K562 (cell line): ENCODE measurements around the gene PTHLH. TPM values are rescaled to one million over a fixed set of nuclear protein-coding genes. Genes with fewer than 3 reads are reported as not detected.

Experiments
- ATAC-seq: fragments of 200-7000 bp; cut with Tn5 transposase; 3 replicates; pipeline ENCODE4 v1.9.1; 2020; ENCODE audit warnings: moderate library complexity
- BruUV-seq: library from RNA; stranded (reverse); fragments of 400-500 nt; replicated peaks from 2 replicates; lab custom pipeline; 2021; lab: Mats Ljungman, UMichigan
- CTCF ChIA-PET: fragments of 300-600 bp; formaldehyde crosslinking; extraction: SDS; loops from one replicate; lab custom pipeline; 2021; ENCODE audit warnings: low intra/inter-chr PET ratio; lab: Yijun Ruan, JAX
- POLR2A ChIA-PET: fragments of 300-600, 350-650 bp; sonication (Branson Sonifier 250); formaldehyde crosslinking; extraction: SDS; loops from one replicate; lab custom pipeline; 2021; ENCODE audit warnings: antibody characterized with exemption, inconsistent platforms; lab: Yijun Ruan, JAX
- DNase-seq, 4 experiments: peaks; one replicate each; pipeline versions ENCODE4 v3.0.0 to v3.0.0-alpha.2; 2011 to 2018; ENCODE audit warnings: low spot score in 3 of 4, mixed read lengths in 3 of 4; ENCODE audit errors: extremely low read depth in 1 of 4
- FAIRE-seq: peaks from 2 replicates; lab custom pipeline; 2011; peaks lifted over from hg19 to GRCh38; lab: Jason Lieb, UNC
- H2AFZ ChIP-seq: 2 replicates; pipeline ENCODE4 v1.6.0; 2011; ENCODE audit warnings: low read depth, low read length, control low read depth, inconsistent platforms
- H3K27ac ChIP-seq: fragments of 200-600 bp; 3 replicates; pipeline ENCODE4 v1.8.0; 2011; ENCODE audit warnings: low read depth, mild to moderate bottlenecking, control low read depth, inconsistent platforms, low read length, moderate library complexity, mixed read lengths; ENCODE audit errors: extremely low read depth
- H3K27me3 ChIP-seq, 2 experiments: fragments of 300-600 bp in 1 of 2; 2 replicates in 1 of 2; 3 replicates in 1 of 2; pipeline versions ENCODE4 v1.6.0 to v1.8.0; 2011; ENCODE audit warnings: inconsistent platforms in 2 of 2, low read length in 2 of 2, mild to moderate bottlenecking in 1 of 2, mixed read lengths in 1 of 2, moderate library complexity in 1 of 2; ENCODE audit not compliant: control insufficient read depth in 2 of 2, insufficient read depth in 2 of 2
- H3K36me3 ChIP-seq: fragments of 300-600 bp; 3 replicates; pipeline ENCODE4 v1.8.0; 2011; ENCODE audit warnings: mild to moderate bottlenecking, low read length, inconsistent platforms; ENCODE audit not compliant: control insufficient read depth, insufficient read depth
- H3K4me1 ChIP-seq, 2 experiments: fragments of 200-600 bp in 1 of 2; replicated peaks in 1 of 2; 2 replicates in 1 of 2; 3 replicates in 1 of 2; pipeline versions ENCODE4 v1.5.1 to v1.8.0; 2011; ENCODE audit warnings: inconsistent platforms in 2 of 2, low read length in 2 of 2, mild to moderate bottlenecking in 1 of 2, mixed read lengths in 1 of 2, moderate library complexity in 1 of 2; ENCODE audit not compliant: control insufficient read depth in 2 of 2, insufficient read depth in 2 of 2
- H3K4me2 ChIP-seq: 2 replicates; pipeline ENCODE4 v1.6.1; 2011; ENCODE audit warnings: low read length, control low read depth, inconsistent platforms, mixed read lengths; ENCODE audit not compliant: insufficient read depth
- H3K4me3 ChIP-seq: fragments of 200-600 bp; sonication (generic), shearing (Covaris generic); 2 replicates; pipeline ENCODE4 v1.5.1; 2016; ENCODE audit warnings: control low read depth, inconsistent platforms
- H3K79me2 ChIP-seq: fragments of 200-600 bp; 3 replicates; pipeline ENCODE4 v1.8.0; 2011; ENCODE audit warnings: low read length, inconsistent platforms; ENCODE audit not compliant: control insufficient read depth, insufficient read depth
- H3K9ac ChIP-seq, 2 experiments: 2 replicates each; pipeline versions ENCODE4 v1.6.0 to v1.6.1; 2011; ENCODE audit warnings: low read depth in 2 of 2, low read length in 2 of 2, control low read depth in 1 of 2, inconsistent platforms in 1 of 2, mild to moderate bottlenecking in 1 of 2, mixed read lengths in 1 of 2; ENCODE audit not compliant: insufficient read depth in 1 of 2
- H3K9me1 ChIP-seq: one replicate; pipeline ENCODE4 v1.6.0; 2011; ENCODE audit warnings: inconsistent platforms, mild to moderate bottlenecking, low read length, moderate library complexity; ENCODE audit not compliant: control insufficient read depth, insufficient read depth
- H3K9me3 ChIP-seq: replicated peaks from 2 replicates; pipeline ENCODE4 v1.5.1; 2011; ENCODE audit warnings: low read depth, low read length, inconsistent platforms; ENCODE audit not compliant: control insufficient read depth, insufficient read depth
- H4K20me1 ChIP-seq: replicated peaks from 2 replicates; pipeline ENCODE4 v1.6.1; 2011; ENCODE audit warnings: low read length, inconsistent platforms, mixed read lengths; ENCODE audit not compliant: control insufficient read depth, insufficient read depth
- CBFB ChIP-seq: sonication (generic); formaldehyde crosslinking; IDR thresholded peaks from 2 replicates; pipeline ENCODE4 v1.4.0; 2020; ENCODE audit warnings: mild to moderate bottlenecking, missing genetic modification reagents
- CBX5 ChIP-seq: IDR thresholded peaks from 2 replicates; pipeline ENCODE4 v1.6.1; 2014; ENCODE audit warnings: low read depth, borderline replicate concordance
- ELF4 ChIP-seq: fragments of 450-650 bp; formaldehyde crosslinking; IDR thresholded peaks from 2 replicates; pipeline ENCODE4 v1.4.0; 2022; ENCODE audit warnings: missing genetic modification characterization
- ETV5 ChIP-seq: sonication (generic); formaldehyde crosslinking; IDR thresholded peaks from 2 replicates; pipeline ENCODE4 v1.4.0; 2020; ENCODE audit warnings: low read depth, mild to moderate bottlenecking, missing genetic modification reagents
- GTF2F1 ChIP-seq: IDR thresholded peaks from 2 replicates; pipeline ENCODE4 v1.6.1; 2011; ENCODE audit warnings: low read depth, low read length, improper control_type of control experiment
- HOXB6 ChIP-seq: fragments of 250-450 bp; sonication (Bioruptor Pico); IDR thresholded peaks from 2 replicates; pipeline ENCODE4 v1.5.1; 2022; ENCODE audit warnings: mild to moderate bottlenecking, borderline replicate concordance
- NR1H2 ChIP-seq: sonication (generic); formaldehyde crosslinking; IDR thresholded peaks from 2 replicates; pipeline ENCODE4 v1.4.0; 2020; ENCODE audit warnings: mild to moderate bottlenecking, missing genetic modification reagents
- NRF1 ChIP-seq, 2 experiments: fragments of 450-650 bp; IDR thresholded peaks in 1 of 2; conservative IDR thresholded peaks in 1 of 2; 2 replicates each; pipeline ENCODE4 v1.6.1; 2014; ENCODE audit warnings: mild to moderate bottlenecking in 2 of 2
- POLR2A ChIP-seq: fragments of 450-650 bp; conservative IDR thresholded peaks from 2 replicates; pipeline ENCODE4 v1.6.1; 2016
- POU5F1 ChIP-seq: fragments of 150-350 bp; IDR thresholded peaks from 2 replicates; pipeline ENCODE4 v1.6.1; 2014; ENCODE audit warnings: borderline replicate concordance, low read length, low read depth, mild to moderate bottlenecking; ENCODE audit not compliant: partially characterized antibody
- RBM25 ChIP-seq: fragments of 200-400 bp; formaldehyde crosslinking; IDR thresholded peaks from 2 replicates; pipeline ENCODE4 v1.6.1; 2018; ENCODE audit warnings: low read length, low read depth, moderate library complexity; ENCODE audit not compliant: severe bottlenecking
- SAFB2 ChIP-seq: fragments of 200-400 bp; formaldehyde crosslinking; IDR thresholded peaks from 2 replicates; pipeline ENCODE4 v1.6.1; 2018; ENCODE audit warnings: borderline replicate concordance, low read length, low read depth, moderate library complexity; ENCODE audit not compliant: severe bottlenecking
- SOX6 ChIP-seq: fragments of 450-650 bp; IDR thresholded peaks from 2 replicates; pipeline ENCODE4 v1.6.1; 2014; ENCODE audit warnings: mild to moderate bottlenecking
- ZNF146 ChIP-seq: IDR thresholded peaks from one replicate; pipeline ENCODE4 v1.6.1; 2018; ENCODE audit warnings: missing compliant biosample characterization; ENCODE audit not compliant: unreplicated experiment
- ZNF316 ChIP-seq: fragments of 450-650 bp; IDR thresholded peaks from 2 replicates; pipeline ENCODE4 v1.6.1; 2016
- ZNF395 ChIP-seq: fragments of 200-800 bp; sonication (Bioruptor generic); IDR thresholded peaks from 2 replicates; pipeline ENCODE4 v1.6.1; 2017; ENCODE audit warnings: missing genetic modification characterization, missing compliant biosample characterization
- WGBS: fragments of 100-300 bp; shearing (Covaris generic); methylation state at CpG from one replicate; pipeline ENCODE4 v1.1.6; 2016; ENCODE audit warnings: low coverage, mixed read lengths; ENCODE audit not compliant: insufficient coverage; ENCODE audit errors: missing lambda C conversion rate; 5-methylcytosine and 5-hydroxymethylcytosine counted together
- in situ Hi-C: fragments of 300-500 bp; cut with MboI; formaldehyde crosslinking; loops from 4 replicates; pipeline ENCODE4 v1.15.0; 2018; ENCODE audit warnings: inconsistent platforms, mixed read lengths
- intact Hi-C: fragments of 100-400 bp; cut with micrococcal nuclease; formaldehyde crosslinking; loops from 2 replicates; pipeline ENCODE4 v1.14.2; 2022
- polyA plus RNA-seq, 8 experiments: library from polyadenylated mRNA; depleted of rRNA in 4 of 8; stranded (reverse) in 5 of 8; unstranded in 3 of 8; fragments of >200 nt; fragmentation: Nextera tagmentation in 2 of 8; fragmentation: Illumina TruSeq in 1 of 8; extraction: Ambion mirVana in 2 of 8; extraction: Trizol in 1 of 8; gene quantifications; 2 replicates each; pipeline versions ENCODE4 v1.2.1 to v1.2.3, GENCODE V29; 2011 to 2014; ENCODE audit warnings: inconsistent platforms in 1 of 8, missing spikeins in 1 of 8
- total RNA-seq, 7 experiments: library from RNA; depleted of rRNA in 6 of 7; stranded (reverse); fragments of >200 nt in 6 of 7; fragmentation: Illumina TruSeq in 2 of 7; extraction: Trizol in 2 of 7; gene quantifications; 2 replicates each; pipeline versions ENCODE4 v1.2.1 to v1.2.3, GENCODE V29; 2011 to 2021; ENCODE audit warnings: low replicate concordance in 1 of 7
- TF ChIP-seq, protein P1 (sequence below), 2 experiments: IDR thresholded peaks in 1 of 2; conservative IDR thresholded peaks in 1 of 2; 2 replicates each; pipeline ENCODE4 v1.6.1; 2016; ENCODE audit warnings: low read depth in 2 of 2, mild to moderate bottlenecking in 1 of 2, missing compliant biosample characterization in 1 of 2, missing genetic modification characterization in 1 of 2, moderate library complexity in 1 of 2
- TF ChIP-seq, protein P2 (sequence below): fragments of 250-450 bp; sonication (Bioruptor Pico); IDR thresholded peaks from 2 replicates; pipeline ENCODE4 v1.8.0; 2022; ENCODE audit warnings: moderate library complexity, mild to moderate bottlenecking, inconsistent platforms

Gene PTHLH
- total and polyA plus RNA-seq, 9 of the 15 experiments (the other 6 are each of a cell fraction or from before 2014, with no cell fraction given): 0.14 to 2.5 (median 0.74) TPM

DNA sequence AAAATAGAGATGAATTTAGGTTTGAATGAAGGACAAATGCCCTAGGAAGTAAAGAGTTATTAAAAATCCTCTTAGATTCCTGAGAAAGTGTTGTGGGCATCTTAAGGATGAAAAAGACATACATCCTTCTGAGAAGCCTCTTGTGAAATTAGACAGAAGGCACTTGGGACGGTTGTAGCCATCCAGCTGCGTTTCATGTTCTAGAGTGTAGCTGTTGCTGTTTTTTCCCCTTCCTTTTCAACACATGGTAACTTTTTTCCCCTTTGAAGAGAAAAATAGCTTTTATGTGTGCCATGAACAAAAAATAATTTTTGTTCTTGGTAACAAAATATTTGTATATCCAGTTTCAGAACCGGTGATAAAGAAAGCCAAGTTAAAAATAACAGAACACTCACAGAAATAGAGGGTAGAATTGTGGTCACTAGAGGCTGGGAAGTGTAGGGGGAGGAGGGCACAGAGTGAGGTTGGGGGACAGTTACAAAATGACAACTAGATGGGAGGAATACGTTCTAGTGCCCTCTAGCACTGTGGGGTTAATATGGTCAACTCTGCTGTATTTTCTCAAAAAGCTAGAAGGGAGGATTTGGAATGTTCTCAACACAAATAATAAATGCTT lies 58.4 kb downstream of the PTHLH start:
- peak; percentile 40 for FAIRE-seq
- H3K4me1 ChIP-seq: no peaks in the 10 kb centered on the region
- no peaks in the 10 kb centered on the region for H3K36me3 ChIP-seq
- intact Hi-C loops: no loop called here
- no peak overlapping the region for H3K4me3 ChIP-seq
- BruUV-seq: no TSS peak
- H2AFZ ChIP-seq: no peak overlapping the region; the same call in 1 of the 2 replicates
- H3K27me3 ChIP-seq: no peaks in the 10 kb centered on the region
- in situ Hi-C loops: no loop called here
- H4K20me1 ChIP-seq: no peaks in the 10 kb centered on the region
- H3K9me3 ChIP-seq: no peaks in the 10 kb centered on the region
- H3K27ac ChIP-seq: no peak overlapping the region
- ChIA-PET POLR2A (no interaction called here), CTCF (no interaction called here)
- 19% methylated on average over 4 of the region's 4 CpGs for WGBS
- H3K9me1 ChIP-seq: no peaks in the 10 kb centered on the region
- no peaks in the 10 kb centered on the region for H3K79me2 ChIP-seq
- DNase-seq: no peak
- no peak for ATAC-seq
- H3K9ac ChIP-seq: no peak overlapping the region
- no peak overlapping the region for H3K4me2 ChIP-seq
- no peak for TF ChIP-seq NRF1 (conservative IDR thresholded peaks at IDR 0.05 in 1 of 2, IDR thresholded peaks at IDR 0.05 in 1 of 2)
- TF ChIP-seq HOXB6 (CRISPR knock-in tag): no peak
- TF ChIP-seq NR1H2 (CRISPR knock-in tag): no peak
- TF ChIP-seq ELF4 (CRISPR knock-in tag): no peak
- TF ChIP-seq, protein P1, sequence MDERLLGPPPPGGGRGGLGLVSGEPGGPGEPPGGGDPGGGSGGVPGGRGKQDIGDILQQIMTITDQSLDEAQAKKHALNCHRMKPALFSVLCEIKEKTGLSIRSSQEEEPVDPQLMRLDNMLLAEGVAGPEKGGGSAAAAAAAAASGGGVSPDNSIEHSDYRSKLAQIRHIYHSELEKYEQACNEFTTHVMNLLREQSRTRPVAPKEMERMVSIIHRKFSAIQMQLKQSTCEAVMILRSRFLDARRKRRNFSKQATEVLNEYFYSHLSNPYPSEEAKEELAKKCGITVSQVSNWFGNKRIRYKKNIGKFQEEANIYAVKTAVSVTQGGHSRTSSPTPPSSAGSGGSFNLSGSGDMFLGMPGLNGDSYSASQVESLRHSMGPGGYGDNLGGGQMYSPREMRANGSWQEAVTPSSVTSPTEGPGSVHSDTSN (CRISPR knock-in tag; IDR thresholded peaks at IDR 0.05; ENCODE audit: low read depth): no peak
- TF ChIP-seq, protein P1 (tag; conservative IDR thresholded peaks at IDR 0.05; ENCODE audit: low read depth): no peak
- TF ChIP-seq CBX5: no peak
- TF ChIP-seq, protein P2, sequence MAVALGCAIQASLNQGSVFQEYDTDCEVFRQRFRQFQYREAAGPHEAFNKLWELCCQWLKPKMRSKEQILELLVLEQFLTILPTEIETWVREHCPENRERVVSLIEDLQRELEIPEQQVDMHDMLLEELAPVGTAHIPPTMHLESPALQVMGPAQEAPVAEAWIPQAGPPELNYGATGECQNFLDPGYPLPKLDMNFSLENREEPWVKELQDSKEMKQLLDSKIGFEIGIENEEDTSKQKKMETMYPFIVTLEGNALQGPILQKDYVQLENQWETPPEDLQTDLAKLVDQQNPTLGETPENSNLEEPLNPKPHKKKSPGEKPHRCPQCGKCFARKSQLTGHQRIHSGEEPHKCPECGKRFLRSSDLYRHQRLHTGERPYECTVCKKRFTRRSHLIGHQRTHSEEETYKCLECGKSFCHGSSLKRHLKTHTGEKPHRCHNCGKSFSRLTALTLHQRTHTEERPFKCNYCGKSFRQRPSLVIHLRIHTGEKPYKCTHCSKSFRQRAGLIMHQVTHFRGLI (CRISPR knock-in tag): no peak
- TF ChIP-seq SOX6: no peak
- no peak for TF ChIP-seq ZNF316
- TF ChIP-seq RBM25: no peak
- TF ChIP-seq ZNF146 (CRISPR knock-in tag): no peak
- no peak for TF ChIP-seq ETV5 (CRISPR knock-in tag)
- no peak for TF ChIP-seq POLR2A
- no peak for TF ChIP-seq ZNF395 (CRISPR knock-in tag)
- no peak for TF ChIP-seq GTF2F1
- TF ChIP-seq CBFB (CRISPR knock-in tag): no peak
- TF ChIP-seq POU5F1: no peak
- TF ChIP-seq SAFB2: no peak
